GM10266 (cell line): ENCODE data around the gene COL7A1.

Source experiments
- DNase-seq: peaks from one replicate; pipeline ENCODE4 v3.0.0; 2012; ENCODE audit errors: extremely low spot score
- TF ChIP-seq, protein P1 (sequence below): IDR thresholded peaks from 2 replicates; pipeline ENCODE4 v1.5.1; 2012; ENCODE audit warnings: mild to moderate bottlenecking, low read depth; ENCODE audit not compliant: control insufficient read depth, insufficient read depth; ENCODE audit errors: missing control alignments

The COL7A1 gene

DNA sequence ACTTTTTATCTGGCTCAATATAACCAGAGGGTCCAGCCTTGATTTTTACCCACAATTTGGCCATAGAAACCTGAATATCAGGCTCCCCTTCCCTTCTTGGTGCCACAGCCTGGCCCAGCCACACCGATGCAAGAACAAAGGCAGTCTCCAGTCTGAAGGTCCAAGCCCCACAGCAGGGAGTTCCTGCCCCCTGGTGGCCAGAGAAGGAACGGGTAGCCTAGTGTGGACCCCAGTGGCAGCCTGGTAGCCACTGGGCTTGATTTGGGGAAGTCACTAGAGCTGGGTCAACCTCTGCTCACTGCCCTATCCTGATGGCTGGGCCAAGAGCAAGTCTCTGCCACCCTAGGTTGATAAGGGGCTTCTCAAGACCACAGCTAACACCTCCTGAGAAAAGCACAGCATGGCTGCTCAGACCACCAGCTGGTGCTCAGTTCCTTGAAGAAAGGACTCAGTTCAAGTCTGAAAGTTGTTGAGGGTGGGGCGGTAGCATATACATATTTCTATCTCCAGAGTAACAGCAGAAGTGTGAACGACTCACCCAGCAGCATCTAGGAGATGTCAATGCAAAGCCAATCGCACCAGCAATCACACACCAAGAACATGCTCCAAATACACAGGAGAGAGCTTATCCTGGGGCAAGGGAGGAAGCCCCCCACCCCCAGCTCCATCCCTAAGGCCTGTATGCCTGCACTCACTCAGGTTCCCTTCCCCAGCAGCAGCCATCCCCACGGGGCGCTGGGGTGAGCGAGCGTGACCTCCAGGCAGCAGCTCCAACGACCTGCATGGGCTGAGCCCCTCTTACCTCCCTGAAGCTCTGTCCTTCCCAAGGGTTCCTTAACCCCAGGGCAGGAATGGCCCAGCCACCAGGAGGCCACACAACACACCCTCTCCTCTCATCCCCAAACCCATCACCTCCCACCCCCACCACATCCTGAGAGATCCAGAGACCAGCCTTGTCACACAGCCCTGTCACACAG, 46.1 kb downstream of the COL7A1 start:
- peak; percentile 71 for DNase-seq
- TF ChIP-seq, protein P1, sequence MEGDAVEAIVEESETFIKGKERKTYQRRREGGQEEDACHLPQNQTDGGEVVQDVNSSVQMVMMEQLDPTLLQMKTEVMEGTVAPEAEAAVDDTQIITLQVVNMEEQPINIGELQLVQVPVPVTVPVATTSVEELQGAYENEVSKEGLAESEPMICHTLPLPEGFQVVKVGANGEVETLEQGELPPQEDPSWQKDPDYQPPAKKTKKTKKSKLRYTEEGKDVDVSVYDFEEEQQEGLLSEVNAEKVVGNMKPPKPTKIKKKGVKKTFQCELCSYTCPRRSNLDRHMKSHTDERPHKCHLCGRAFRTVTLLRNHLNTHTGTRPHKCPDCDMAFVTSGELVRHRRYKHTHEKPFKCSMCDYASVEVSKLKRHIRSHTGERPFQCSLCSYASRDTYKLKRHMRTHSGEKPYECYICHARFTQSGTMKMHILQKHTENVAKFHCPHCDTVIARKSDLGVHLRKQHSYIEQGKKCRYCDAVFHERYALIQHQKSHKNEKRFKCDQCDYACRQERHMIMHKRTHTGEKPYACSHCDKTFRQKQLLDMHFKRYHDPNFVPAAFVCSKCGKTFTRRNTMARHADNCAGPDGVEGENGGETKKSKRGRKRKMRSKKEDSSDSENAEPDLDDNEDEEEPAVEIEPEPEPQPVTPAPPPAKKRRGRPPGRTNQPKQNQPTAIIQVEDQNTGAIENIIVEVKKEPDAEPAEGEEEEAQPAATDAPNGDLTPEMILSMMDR: peak; percentile 92

DNA sequence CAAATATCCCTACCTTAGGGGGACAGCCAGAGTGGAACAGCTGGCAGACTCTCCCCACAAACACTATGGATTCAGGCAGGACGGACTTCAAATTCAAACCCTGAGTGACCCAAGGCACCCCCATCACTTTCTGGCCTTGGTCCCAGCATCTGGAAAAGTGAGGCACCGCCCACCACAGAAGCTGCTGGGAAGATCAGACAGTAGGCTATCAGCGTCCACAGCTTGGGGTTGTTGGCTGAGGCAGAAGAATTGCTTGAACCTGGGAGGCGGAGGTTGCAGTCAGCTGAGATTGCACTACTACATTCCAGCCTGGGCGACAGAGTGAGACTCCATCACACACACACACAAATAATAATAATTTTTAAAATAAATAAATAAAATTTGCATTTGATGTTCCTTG, 47.0 kb downstream of the COL7A1 start:
- no peak for DNase-seq
- TF ChIP-seq, protein P1: no peak

DNA sequence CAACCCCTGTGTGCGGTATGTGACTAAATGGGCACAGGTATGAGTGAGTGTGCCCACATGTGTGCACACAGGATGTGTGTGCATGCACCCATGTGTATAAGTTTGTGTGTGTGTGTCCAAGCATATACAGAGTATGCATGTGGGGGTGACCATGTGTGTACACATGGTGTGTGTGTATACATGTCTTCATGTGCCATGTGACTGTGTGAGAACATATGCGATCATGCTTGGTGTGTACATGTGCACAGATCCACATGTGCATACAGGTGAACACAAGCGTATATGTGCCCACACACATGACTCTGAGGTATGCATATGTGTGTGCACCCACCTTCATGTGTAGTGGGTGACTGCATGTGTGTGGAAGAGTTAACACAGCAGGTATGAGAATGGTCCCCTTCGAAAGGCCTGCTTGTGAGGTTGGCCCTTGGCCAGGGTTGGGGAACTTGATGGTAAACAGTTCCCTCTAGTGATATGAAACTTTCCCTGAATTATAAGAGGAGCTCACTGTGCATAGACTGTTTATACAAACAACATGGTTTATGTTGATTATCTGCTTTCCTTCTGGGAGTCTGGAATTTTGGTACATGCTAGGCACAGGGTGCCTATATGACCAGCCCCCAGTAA, 48.8 kb downstream of the COL7A1 start:
- TF ChIP-seq, protein P1: no peak
- DNase-seq: no peak

DNA sequence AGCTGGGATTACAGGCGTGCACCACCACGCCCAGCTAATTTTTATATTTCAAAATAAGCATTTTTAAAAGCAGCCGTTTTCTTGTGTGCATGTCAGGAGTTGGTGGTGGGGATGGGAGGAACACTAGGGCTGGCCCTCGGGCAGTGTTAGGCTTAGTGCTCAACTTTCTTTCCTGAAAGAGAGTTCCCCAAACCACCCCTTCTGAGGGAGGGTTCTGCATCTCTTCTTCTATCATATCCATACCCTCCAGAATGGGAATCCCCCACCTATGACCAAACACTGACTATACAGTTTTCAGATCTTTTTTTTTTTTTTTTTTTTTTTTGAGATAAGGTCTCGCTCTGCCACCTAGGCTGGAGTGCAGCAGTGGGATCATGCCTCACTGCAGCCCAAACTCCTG, 51.0 kb downstream of the COL7A1 start:
- no peak for DNase-seq
- TF ChIP-seq, protein P1: no peak

DNA sequence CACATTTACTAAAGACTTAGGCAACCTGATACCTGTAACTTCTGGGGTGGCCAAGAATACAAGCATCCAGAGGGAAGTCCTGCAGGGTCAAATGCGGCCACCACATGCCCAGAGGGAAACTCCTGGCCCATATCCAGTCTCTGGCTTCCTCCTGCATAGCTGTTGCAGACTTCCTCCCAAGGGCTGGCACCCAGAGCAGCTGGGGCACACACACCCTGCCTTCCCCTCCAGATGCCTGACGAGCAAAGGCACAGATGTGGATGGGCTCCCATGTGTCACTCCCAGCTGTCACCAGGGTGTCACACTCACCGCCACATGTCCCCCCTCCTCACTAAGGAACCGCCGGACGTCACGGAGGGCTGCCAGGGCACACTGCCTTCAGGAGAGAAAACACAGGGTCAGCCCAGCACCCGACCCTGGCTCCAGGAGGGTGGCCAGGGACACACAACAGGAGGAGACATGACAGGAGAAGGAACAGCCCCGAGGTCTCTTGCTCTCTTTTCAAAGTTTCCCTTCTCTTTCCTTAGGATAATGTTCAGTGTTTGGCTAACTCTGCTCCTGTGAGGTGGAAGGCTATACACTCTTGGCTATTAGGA, 51.8 kb downstream of the COL7A1 start:
- TF ChIP-seq, protein P1: no peak
- no peak for DNase-seq

DNA sequence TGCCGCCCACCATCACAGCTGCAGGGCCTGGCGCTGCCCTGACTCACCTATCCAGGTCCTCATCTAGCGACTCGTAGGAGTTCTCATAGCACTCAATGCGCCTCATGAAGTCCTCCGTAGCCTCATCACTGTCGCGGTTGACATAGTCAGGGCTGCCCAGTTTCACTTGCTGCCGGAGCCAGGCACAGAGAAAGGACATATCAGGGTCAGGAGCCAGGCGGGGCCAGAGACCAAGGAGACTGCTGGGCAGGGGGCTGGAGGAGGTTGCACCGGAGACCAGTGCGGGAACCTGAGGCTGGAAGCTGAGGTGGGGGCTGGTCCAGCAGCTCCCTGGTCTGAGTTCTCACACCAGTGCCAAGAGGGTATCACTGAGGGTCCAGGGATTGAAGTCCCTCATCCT, 56.7 kb downstream of the COL7A1 start:
- no peak for DNase-seq
- TF ChIP-seq, protein P1: no peak

DNA sequence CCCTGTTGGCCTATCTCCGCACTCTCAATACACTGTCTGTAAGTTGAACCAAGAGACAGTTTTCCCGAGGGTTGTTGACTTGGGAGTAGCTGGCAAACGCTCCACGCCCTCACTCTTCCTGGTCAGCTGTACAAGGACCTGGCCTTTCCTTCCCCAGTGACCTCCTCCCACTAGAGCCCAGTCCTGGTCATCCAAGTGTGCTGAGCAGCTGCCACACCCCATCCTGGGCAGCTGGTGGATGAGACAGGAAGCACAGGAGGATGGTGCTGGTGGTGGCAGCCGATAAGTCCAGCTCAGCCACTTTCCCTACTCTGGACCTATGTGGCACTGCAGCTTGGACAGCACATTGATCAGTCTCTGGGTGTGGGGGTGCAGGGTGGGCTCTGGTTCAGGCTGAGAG, 58.3 kb downstream of the COL7A1 start:
- DNase-seq: no peak
- TF ChIP-seq, protein P1: no peak
